Renal cortex interstitium (tissue), 11 donors: ENCODE data around the gene KNDC1. TPM values are rescaled to one million over a fixed set of nuclear protein-coding genes. Genes with fewer than 3 reads are reported as not detected.

Experiments used
- DNase-seq, 11 donors: peaks; one replicate each; pipeline ENCODE4 v3.0.0-alpha.2; 2013; ENCODE audit warnings: low read depth in 9 of 11, low spot score in 4 of 11; ENCODE audit errors: extremely low read depth in 1 of 11
- polyA plus RNA-seq, 3 donors: library from polyadenylated mRNA; unstranded; fragments of 120-200 nt; gene quantifications; one replicate each; pipeline ENCODE4 v1.2.1, GENCODE V29; 2013; ENCODE audit not compliant: insufficient read length in 3 of 3

KNDC1 gene
- polyA plus RNA-seq, 3 donors = 4.9 to 9.1 (median 7.8) TPM

- DNase-seq = no peak
These were observed 82.8 kb downstream of the KNDC1 start for GRCh38 chr10:133242611-133243356.

- DNase-seq = no peak
These were observed 83.6 kb downstream of the KNDC1 start for GRCh38 chr10:133243593-133243992.

GRCh38 chr10:133245439-133246235 lies 85.6 kb downstream of the KNDC1 start:
- DNase-seq = no peak

GRCh38 chr10:133246236-133246626 lies 86.2 kb downstream of the KNDC1 start:
- DNase-seq = no peak

GRCh38 chr10:133247681-133248333 lies 87.8 kb downstream of the KNDC1 start:
- DNase-seq = no peak

- DNase-seq = no peak
These were observed 88.3 kb downstream of the KNDC1 start for GRCh38 chr10:133248334-133248715.

- no peak for DNase-seq
These were observed 89.2 kb downstream of the KNDC1 start for GRCh38 chr10:133249094-133249780.

GRCh38 chr10:133249975-133250754 lies 90.1 kb downstream of the KNDC1 start:
- no peak for DNase-seq

- no peak for DNase-seq
These were observed 91.6 kb downstream of the KNDC1 start for GRCh38 chr10:133251388-133252222.

GRCh38 chr10:133252223-133252552 lies 92.2 kb downstream of the KNDC1 start:
- no peak for DNase-seq

- DNase-seq = no peak
These were observed 93.4 kb downstream of the KNDC1 start for GRCh38 chr10:133253361-133253955.

- no peak for DNase-seq
These were observed 94.6 kb downstream of the KNDC1 start for GRCh38 chr10:133254421-133255120.

GRCh38 chr10:133255323-133255722 lies 95.3 kb downstream of the KNDC1 start:
- DNase-seq = no peak

- DNase-seq = no peak
These were observed 97.6 kb downstream of the KNDC1 start for GRCh38 chr10:133257489-133258065.

- no peak for DNase-seq
These were observed 98.2 kb downstream of the KNDC1 start for GRCh38 chr10:133258066-133258817.
